Lung (tissue), 12 donors: ENCODE results near the gene NANOS1. TPM values are rescaled to one million over a fixed set of nuclear protein-coding genes. Genes with fewer than 3 reads are reported as not detected.
A peak's percentile ranks its signal among the peaks of the same experiment; 100 is the strongest.

Experiments used
- ATAC-seq: fragments of 200-7000 bp; cut with Tn5 transposase; one replicate; pipeline ENCODE4 v1.9.1; 2020; ENCODE audit warnings: moderate number of reproducible peaks; ENCODE audit not compliant: insufficient read depth, low FRiP score
- DNase-seq, 3 donors: peaks; one replicate each; pipeline ENCODE4 v3.0.0-alpha.2; 2013 to 2017
- H3K27ac ChIP-seq, 2 donors: one replicate each; pipeline ENCODE4 v1.5.1; 2013; ENCODE audit warnings: mild to moderate bottlenecking in 2 of 2, moderate library complexity in 2 of 2, control low read depth in 1 of 2, inconsistent platforms in 1 of 2, low read depth in 1 of 2, low read length in 1 of 2
- H3K27me3 ChIP-seq, 3 donors: one replicate each; pipeline ENCODE4 v1.5.1; 2013; ENCODE audit warnings: low read length in 2 of 3; ENCODE audit not compliant: control insufficient read depth in 3 of 3, insufficient read depth in 3 of 3
- H3K36me3 ChIP-seq, 4 donors: one replicate each; pipeline ENCODE4 v1.5.1; 2013; ENCODE audit warnings: low read length in 4 of 4, mild to moderate bottlenecking in 1 of 4, moderate library complexity in 1 of 4; ENCODE audit not compliant: control insufficient read depth in 4 of 4, insufficient read depth in 4 of 4
- H3K4me1 ChIP-seq, 5 donors: one replicate each; pipeline ENCODE4 v1.5.1; 2013; ENCODE audit warnings: low read length in 5 of 5, mild to moderate bottlenecking in 2 of 5, moderate library complexity in 1 of 5; ENCODE audit not compliant: control insufficient read depth in 5 of 5, insufficient read depth in 5 of 5
- H3K4me3 ChIP-seq: one replicate; pipeline ENCODE4 v1.5.1; 2013; ENCODE audit warnings: mild to moderate bottlenecking, control low read depth, moderate library complexity
- H3K9ac ChIP-seq, 2 donors: one replicate each; pipeline ENCODE4 v1.5.1; 2013; ENCODE audit warnings: low read length in 2 of 2, control low read depth in 1 of 2; ENCODE audit not compliant: insufficient read depth in 1 of 2
- H3K9me3 ChIP-seq, 4 donors: one replicate each; pipeline ENCODE4 v1.5.1; 2013; ENCODE audit warnings: low read length in 3 of 4, mild to moderate bottlenecking in 1 of 4, moderate library complexity in 1 of 4; ENCODE audit not compliant: control insufficient read depth in 4 of 4, insufficient read depth in 3 of 4
- CTCF ChIP-seq: IDR thresholded peaks from 2 replicates; pipeline ENCODE4 v1.5.1; 2012; ENCODE audit warnings: mild to moderate bottlenecking; ENCODE audit errors: control extremely low read depth, extremely low read depth
- WGBS, 2 donors: extraction: QIAGEN DNeasy Blood & Tissue Kit; methylation state at CpG; one replicate each; pipeline ENCODE4 v1.1.7; 2013; 5-methylcytosine and 5-hydroxymethylcytosine counted together
- polyA plus RNA-seq, 2 donors: library from polyadenylated mRNA; stranded (reverse); fragments of 200-250 nt; gene quantifications; one replicate each; pipeline ENCODE4 v1.2.1, GENCODE V29; 2013
- total RNA-seq, 2 donors: library from RNA; depleted of rRNA in 1 of 2; stranded (reverse); fragments of >200 nt in 1 of 2; gene quantifications; one replicate each; pipeline ENCODE4 v1.2.1, GENCODE V29; 2014 to 2021
- donor health status: control.
- donor health status: control.
- donor health status: Bipolar disorder and iron deficiency.
- donor health status: healthy.
- donor health status: DM: yes; HTN: yes; CAD: no.

NANOS1 gene
- total and polyA plus RNA-seq, 4 donors: 0.73 to 1.4 (median 0.82) TPM

- 3 to 5% methylated on average over 56 to 68 of the region's 68 CpGs for WGBS, 2 donors
- Histone ChIP-seq H3K9me3 (peaks cover 0 to 2% (median 0%) of the 10 kb centered on the region in 4 donors), H3K9ac (no peak overlapping the region), H3K36me3 (peaks cover 2 to 9% (median 4%) of the 10 kb centered on the region in 4 donors), H3K27me3 (no peaks in the 10 kb centered on the region), H3K4me3 (peak overlapping the region; percentile 32), H3K27ac (peak overlapping the region; percentile 58 to 78), H3K4me1 (peaks cover 0 to 27% (median 10%) of the 10 kb centered on the region in 5 donors)
- DNase-seq: peak; percentile 90 to 95 (median 91)
- ATAC-seq: peak; percentile 75
- TF ChIP-seq CTCF: no peak
Observed at GRCh38 chr10:119028900-119029612, 458 bp upstream of the NANOS1 start.

- peaks cover 0 to 21% (median 9%) of the 10 kb centered on the region in 5 donors for H3K4me1 ChIP-seq
- no peak for TF ChIP-seq CTCF
- H3K36me3 ChIP-seq: peaks cover 5 to 16% (median 8%) of the 10 kb centered on the region in 4 donors
- peak overlapping the region; percentile 50 for H3K4me3 ChIP-seq
- H3K27me3 ChIP-seq: no peaks in the 10 kb centered on the region
- peak; percentile 21 for ATAC-seq
- H3K27ac ChIP-seq: peak overlapping the region in 1 of 2 donors; percentile 82
- WGBS, 2 donors: 7 to 11% methylated on average over 44 to 65 of the region's 65 CpGs
- H3K9me3 ChIP-seq: peaks cover 0 to 2% (median 0%) of the 10 kb centered on the region in 4 donors
- H3K9ac ChIP-seq: peak overlapping the region in 1 of 2 donors; percentile 49
- DNase-seq: peak; percentile 41 to 54 (median 50)
Observed at GRCh38 chr10:119030421-119031250, 1.1 kb downstream of the NANOS1 start.

- WGBS, 2 donors: 76 to 79% methylated on average over 7 of the region's 7 CpGs
- Histone ChIP-seq H3K27me3 (no peaks in the 10 kb centered on the region), H3K4me1 (peaks cover 0 to 16% (median 9%) of the 10 kb centered on the region in 5 donors), H3K9me3 (peaks cover 0 to 2% (median 0%) of the 10 kb centered on the region in 4 donors), H3K27ac (no peak overlapping the region), H3K9ac (peak overlapping the region in 1 of 2 donors; percentile 49), H3K36me3 (peaks cover 6 to 16% (median 11%) of the 10 kb centered on the region in 4 donors), H3K4me3 (no peak overlapping the region)
- TF ChIP-seq CTCF: no peak
- ATAC-seq: no peak
- DNase-seq: peak in 2 of 3 donors; percentile 25 to 44
Observed at GRCh38 chr10:119031496-119032059, 2.1 kb downstream of the NANOS1 start.
